GM13977 (cell line): ENCODE measurements around the gene ARL11.
"Not testable (repeated sequence)": the region's sequence is repeated elsewhere in the genome, so short reads cannot be mapped to it uniquely, and the experiment has no call there.

Source experiments
- DNase-seq: peaks from one replicate; pipeline ENCODE4 v3.0.0; 2012; ENCODE audit warnings: low spot score
- in situ Hi-C: fragments of 300-500 bp; cut with MboI; formaldehyde crosslinking; loops from one replicate; pipeline ENCODE4 v1.12.0; 2022; ENCODE audit warnings: low sequenced_read_pairs, low pct_unique_long_range_greater_than_20kb, mixed read lengths, inconsistent platforms; ENCODE audit not compliant: unreplicated experiment
- TF ChIP-seq, protein P1 (sequence below): IDR thresholded peaks from 2 replicates; pipeline ENCODE4 v1.5.1; 2012; ENCODE audit warnings: mild to moderate bottlenecking, control low read depth; ENCODE audit not compliant: insufficient read depth; ENCODE audit errors: extremely low read depth, missing control alignments

Gene ARL11

GRCh38 chr13:49604570-49604969 is 23.7 kb upstream of the ARL11 start:
- DNase-seq = no peak
- in situ Hi-C loops = no loop called here
- TF ChIP-seq, protein P1, sequence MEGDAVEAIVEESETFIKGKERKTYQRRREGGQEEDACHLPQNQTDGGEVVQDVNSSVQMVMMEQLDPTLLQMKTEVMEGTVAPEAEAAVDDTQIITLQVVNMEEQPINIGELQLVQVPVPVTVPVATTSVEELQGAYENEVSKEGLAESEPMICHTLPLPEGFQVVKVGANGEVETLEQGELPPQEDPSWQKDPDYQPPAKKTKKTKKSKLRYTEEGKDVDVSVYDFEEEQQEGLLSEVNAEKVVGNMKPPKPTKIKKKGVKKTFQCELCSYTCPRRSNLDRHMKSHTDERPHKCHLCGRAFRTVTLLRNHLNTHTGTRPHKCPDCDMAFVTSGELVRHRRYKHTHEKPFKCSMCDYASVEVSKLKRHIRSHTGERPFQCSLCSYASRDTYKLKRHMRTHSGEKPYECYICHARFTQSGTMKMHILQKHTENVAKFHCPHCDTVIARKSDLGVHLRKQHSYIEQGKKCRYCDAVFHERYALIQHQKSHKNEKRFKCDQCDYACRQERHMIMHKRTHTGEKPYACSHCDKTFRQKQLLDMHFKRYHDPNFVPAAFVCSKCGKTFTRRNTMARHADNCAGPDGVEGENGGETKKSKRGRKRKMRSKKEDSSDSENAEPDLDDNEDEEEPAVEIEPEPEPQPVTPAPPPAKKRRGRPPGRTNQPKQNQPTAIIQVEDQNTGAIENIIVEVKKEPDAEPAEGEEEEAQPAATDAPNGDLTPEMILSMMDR = no peak

DNA sequence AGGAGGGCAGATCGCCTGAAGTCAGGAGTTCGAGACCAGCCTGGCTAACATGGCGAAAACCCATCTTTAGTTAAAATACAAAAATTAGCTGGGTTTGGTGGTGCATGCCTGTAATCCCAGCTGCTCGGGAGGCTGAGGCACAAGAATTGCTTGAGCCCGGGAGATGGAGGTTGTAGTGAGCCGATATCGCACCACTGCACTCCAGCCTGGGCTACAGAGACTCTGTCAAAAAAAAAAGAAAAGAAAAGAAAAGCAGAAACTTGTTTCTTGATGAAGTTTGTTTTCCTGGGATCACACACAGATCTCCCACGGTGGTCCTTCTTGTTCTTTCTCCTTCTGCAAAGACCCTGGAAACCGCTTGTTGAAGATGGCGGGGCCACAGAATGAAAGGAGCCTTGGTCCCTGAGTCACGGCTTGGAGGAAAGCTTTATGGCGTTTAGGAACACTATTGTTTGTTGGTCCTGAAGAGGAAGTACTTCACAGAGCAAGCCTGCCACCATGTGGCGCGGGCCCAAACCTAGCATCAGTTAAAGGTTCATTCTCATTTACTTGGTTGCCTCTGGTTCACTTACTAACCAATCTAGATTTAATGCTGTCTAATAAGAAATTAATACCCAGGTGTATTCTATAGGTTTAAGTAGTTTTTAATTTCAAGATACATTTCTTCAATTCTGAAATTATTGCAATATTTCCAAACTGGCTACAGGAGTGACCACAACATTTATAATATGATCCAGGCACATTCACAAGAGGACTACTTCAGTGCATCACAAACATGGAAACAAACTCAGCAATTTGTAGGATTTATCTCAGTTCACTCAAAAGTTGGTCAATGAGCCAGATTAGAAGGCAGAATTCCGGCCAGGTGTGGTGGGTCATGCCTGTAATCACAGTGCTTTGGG is 21.3 kb upstream of the ARL11 start:
- in situ Hi-C loops = no loop called here
- TF ChIP-seq, protein P1 = peak; percentile 83
- peak; percentile 76 for DNase-seq

- no peak for DNase-seq
- in situ Hi-C loops = no loop called here
- TF ChIP-seq, protein P1 = no peak
Measured at GRCh38 chr13:49607761-49608160, 20.5 kb upstream of the ARL11 start.

DNA sequence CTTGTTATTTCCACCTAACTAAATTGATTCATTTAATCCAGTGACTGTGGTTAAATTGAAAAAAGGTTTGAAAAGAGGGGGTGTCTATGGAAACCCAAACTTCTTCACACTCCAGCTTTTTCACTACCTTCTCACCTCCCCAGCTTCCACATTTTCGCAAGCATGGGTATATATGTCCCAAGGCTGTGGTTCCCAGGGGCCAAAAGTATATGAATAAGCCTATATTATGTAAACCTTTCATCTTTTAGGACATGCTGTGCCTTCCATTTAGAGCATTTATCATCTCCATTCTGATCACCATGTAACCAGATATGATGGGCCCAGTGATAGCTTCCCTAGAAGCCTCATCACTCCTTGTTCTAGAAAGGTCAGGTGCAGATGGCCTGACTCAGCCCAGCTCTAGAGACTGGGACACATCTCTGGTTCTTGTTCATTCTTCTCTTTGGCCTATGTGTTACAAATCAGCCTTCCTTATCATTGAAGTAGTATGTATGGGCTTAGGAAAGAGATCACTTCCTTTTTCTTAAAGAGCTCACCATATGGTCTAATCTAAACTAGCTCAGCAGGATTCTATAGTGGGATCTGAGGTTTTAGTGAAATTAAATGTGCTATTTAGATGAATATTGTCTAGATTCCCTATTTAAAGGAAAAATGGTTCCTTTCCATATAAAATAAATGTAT is 19.5 kb upstream of the ARL11 start:
- DNase-seq = no peak
- in situ Hi-C loops = no loop called here
- TF ChIP-seq, protein P1 = no peak

DNA sequence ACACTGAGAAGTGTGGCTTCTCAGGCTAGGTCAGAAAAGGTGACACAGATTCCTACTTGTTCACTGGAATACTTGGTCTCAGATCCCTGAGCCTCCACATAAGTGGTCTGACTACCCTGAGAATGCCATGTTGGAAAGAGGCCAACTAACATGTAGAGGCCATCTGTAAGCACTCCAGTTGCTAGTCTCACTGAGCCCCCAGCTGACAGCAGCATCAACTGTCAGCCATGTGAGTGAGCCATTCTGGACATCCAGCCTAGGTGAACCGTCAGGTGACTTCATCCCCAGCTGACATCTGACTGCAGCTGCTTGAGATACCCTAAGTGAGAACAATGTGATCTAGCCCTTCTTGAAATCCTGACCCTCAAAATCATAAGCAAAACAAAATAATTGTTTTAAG is 18.1 kb upstream of the ARL11 start:
- TF ChIP-seq, protein P1 = no peak
- no peak for DNase-seq
- in situ Hi-C loops = loop anchor here (10.0 kb wide), 1 partner anchor 305 kb away; no protein-coding TSS in a partner anchor

- DNase-seq = not testable (repeated sequence)
- in situ Hi-C loops = loop anchor here (10.0 kb wide), 1 partner anchor 307 kb away; no protein-coding TSS in a partner anchor
Measured at GRCh38 chr13:49612042-49612441, 16.3 kb upstream of the ARL11 start.
